Erythroblast (primary cell): ENCODE data around the gene NANOGP8.

Experiments used
- GATA1 ChIP-seq: IDR thresholded peaks from 2 replicates; pipeline ENCODE4 v1.6.1; 2011; ENCODE audit warnings: low read depth, mild to moderate bottlenecking, control low read depth, low read length, moderate library complexity
- POLR2A ChIP-seq: IDR thresholded peaks from 2 replicates; pipeline ENCODE4 v1.6.1; 2011; ENCODE audit warnings: mild to moderate bottlenecking, low read length

DNA sequence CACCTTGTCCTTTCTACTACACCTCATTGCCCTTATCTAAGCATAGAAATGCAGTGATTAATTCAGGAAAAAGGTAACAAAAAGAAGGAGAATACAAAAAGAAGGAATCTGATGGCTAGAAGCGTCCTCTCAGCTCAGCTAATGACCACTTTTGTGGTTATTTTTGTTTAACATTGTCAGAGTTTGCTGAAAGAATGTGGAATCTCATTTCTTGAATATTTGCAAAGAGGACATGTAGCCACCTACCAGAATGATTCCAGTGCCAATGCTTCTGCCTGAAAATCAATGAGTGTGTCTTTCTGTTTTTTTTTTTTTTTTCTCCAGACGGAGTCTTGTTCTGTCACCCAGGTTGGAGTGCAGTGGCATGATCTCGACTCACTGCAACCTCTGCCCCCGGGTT lies 24.5 kb downstream of the NANOGP8 start:
- no peak for TF ChIP-seq POLR2A
- no peak for TF ChIP-seq GATA1
